GM18499 (cell line): ENCODE measurements around the gene PRKAG2.
"Not testable (repeated sequence)": the region's sequence is repeated elsewhere in the genome, so short reads cannot be mapped to it uniquely, and the experiment has no call there.

Experiments used
- ATAC-seq: cut with Tn5 transposase; IDR thresholded peaks from one replicate; pipeline ENCODE4 v1.9.1; 2021; ENCODE audit warnings: moderate number of reproducible peaks; ENCODE audit not compliant: insufficient read depth, unreplicated experiment

PRKAG2 gene

DNA sequence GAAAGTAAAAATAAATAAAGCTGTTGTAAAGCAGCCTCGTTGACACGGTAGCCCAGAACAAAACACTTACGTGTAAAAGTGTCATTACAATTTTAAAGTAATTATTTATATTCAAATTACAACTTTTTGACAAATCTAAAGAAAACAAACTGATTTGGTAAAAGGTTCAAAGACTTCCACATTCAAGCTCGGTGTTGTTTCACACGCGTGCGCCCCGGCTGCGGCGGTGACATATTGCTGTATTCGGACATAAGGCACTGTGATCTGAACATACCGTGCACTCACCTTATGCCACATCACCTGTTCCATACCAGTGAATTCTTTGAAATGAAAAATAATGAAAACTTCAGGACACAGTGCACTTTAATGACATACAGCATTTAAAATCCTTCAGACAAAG lies 320.3 kb downstream of the PRKAG2 start:
- ATAC-seq: no peak

DNA sequence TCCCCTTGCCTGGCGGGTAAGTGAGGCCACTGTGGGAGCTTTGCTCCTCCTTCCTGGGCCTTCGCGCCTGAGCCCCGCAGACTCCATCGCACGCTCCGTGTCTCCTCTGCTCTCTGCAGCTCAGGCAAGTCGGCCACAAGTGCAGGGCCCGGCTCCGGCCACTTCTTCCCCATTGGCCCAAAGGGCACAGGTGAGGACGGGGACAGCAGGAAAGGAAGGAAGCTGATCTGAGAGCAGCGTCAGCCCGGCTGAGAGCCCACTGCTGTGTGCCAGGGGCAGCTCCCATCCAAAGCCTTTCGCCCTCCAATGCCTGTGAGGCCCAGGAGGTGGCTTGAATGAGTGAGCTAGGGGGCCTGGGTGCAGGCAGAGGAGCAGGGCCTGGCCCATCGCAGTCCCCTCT lies 323.6 kb downstream of the PRKAG2 start:
- ATAC-seq: no peak

DNA sequence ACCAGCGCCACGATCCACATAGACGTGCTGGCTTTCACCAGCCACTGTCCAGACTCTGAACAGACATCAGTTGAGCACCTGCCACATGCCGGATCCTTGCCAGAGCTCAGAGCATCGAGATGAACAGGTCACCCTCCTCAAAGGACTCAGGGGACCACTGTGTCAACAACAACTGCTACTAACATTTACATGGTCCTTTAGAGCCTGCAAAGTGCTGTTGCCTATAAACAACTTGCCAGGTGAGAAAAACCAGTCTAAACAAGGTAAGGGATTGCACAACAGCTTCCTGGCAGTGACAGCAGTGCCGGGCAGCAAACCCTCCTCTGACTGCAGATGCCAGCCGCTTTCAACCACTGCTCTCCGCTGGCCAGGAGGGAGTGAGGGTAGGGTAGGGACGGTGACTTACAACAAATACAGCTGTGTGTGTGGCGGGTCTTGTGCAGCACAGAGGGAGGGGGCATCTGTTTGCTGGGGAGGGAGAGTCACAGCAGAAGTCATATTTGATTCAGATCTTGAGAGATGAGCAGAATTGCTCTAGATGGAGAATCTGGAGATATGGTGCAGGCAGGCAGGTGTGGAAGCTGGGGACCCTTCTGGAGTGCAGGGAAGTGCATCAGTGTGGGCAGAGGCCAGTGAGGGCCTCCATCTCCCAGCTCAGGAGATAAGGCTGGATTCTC lies 324.4 kb downstream of the PRKAG2 start:
- no peak for ATAC-seq

DNA sequence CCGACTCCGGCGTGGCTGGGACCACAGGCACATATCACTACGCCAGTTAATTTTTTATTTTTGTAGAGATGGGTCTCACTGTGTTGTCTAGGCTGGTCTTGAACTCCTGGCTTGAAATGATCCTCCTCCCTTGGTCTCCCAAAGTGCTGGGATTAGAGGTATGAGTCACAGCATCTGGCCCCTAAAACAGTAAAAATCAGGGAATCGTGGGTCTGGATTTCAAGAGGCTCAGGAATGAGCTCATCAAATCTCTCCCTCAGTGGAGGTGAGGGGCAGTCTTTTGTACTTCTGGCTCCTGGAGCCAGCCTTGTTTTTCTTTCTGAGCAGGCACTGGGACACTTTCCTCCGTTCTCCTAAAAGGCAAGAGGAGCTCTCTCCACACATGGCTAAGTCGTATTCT lies 325.1 kb downstream of the PRKAG2 start:
- ATAC-seq: no peak

DNA sequence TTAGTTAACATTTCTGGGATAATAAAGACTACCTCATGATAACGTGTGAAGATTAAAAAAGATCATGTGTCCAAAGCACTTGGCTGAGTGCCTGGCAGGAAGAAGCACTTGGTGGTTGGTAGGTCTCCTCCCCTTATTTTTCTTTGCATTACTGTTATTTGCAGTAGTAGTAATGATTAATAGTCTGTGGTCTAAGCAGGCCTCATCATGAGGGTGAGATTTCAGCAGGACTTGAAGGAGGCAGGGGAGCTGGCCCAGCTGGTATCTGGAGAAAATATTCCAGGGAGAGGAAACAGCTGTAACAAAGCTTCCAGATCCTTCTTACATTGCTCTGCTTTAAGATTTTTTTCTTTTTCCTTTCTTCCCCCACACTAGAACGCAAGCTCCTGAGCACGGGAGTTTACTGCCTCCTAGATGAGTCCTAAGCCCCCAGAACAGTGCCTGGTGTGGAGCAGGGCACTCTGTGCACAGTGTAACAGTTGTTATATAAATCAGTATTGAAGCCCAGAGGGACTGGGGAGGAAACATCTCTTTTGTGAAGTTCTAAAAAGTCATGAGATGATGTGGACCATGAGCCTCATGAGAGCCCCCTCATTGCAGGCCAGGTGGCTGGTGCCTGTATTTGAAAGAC lies 326.1 kb downstream of the PRKAG2 start:
- no peak for ATAC-seq

DNA sequence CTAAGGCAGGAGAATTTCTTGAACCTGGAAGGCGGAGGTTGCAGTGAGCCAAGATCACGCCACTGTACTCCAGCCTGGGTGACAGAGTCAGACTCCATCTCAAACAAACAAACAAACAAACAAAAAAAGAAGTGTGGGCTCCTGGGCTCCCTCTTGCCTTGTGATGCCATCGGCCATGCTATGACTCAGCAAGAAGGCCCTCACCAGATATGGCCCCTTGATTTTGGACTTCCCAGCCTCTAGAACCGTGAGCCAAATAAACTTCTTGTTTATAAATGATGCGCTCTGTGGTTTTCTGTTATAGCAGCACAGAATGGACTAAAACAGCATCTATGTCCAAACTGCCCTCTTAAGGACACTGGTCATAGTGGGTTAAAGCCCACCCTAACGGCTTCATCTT lies 327.3 kb downstream of the PRKAG2 start:
- no peak for ATAC-seq

DNA sequence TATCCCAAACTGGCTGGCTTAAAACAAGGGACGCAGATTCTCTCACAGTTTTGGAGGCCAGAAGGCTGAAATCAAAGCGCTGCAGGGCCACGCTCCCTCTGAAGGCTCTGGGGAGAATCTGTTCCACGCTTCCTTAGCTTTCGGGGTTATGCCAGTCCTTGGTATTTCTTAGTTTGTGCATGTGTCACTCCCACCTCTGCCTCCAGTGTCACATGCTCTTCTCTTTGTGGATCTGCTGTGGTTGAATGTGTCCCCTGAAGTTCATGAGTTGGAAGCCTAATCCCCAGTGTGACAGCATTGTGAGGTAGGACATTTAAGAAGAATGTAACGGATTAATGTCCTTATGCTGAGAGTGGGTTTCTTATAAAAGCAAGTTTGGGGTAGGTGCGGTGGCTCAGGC lies 327.8 kb downstream of the PRKAG2 start:
- ATAC-seq: no peak

DNA sequence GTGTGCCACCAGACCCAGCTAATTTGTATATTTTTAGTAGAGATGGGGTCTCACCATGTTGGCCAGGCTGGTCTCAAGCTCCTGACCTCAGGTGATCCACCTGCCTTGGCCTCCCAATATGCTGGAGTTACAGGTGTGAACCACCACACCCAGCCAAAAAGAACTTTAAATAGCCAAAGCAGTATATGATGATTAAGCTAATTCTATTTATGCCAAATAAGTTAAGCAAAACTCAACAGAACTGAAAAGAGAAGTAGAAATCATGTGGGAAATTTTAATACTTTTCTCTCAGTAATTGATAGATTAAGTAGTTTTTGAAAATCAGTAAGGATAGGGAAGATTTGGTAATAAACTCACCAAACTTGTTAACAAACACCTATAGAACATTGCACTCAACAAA lies 332.7 kb downstream of the PRKAG2 start:
- ATAC-seq: no peak

DNA sequence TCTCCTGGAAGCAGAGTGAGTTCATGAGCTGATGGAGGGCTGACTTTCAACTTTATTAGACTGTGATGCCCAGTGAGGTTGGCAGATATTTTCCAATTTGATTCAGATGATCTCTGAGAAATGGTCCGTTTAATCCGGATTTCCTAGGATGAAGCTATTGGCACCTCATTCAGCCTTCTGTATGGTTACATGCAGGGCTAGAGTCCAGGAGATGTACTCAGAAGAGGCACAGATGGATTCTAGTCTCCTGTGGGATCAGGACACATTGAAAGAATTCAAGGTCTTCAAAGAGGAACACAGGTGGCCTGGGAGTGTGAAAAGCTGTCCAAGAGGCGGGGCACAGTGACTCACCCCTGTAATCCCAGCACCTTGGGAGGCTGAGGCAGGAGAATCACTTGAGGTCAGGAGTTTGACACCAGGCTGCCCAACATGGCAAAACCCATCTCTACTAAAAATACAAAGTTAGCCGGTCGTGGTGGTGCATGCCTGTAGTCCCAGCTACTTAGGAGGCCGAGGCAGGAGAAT lies 334.2 kb downstream of the PRKAG2 start:
- ATAC-seq: no peak

DNA sequence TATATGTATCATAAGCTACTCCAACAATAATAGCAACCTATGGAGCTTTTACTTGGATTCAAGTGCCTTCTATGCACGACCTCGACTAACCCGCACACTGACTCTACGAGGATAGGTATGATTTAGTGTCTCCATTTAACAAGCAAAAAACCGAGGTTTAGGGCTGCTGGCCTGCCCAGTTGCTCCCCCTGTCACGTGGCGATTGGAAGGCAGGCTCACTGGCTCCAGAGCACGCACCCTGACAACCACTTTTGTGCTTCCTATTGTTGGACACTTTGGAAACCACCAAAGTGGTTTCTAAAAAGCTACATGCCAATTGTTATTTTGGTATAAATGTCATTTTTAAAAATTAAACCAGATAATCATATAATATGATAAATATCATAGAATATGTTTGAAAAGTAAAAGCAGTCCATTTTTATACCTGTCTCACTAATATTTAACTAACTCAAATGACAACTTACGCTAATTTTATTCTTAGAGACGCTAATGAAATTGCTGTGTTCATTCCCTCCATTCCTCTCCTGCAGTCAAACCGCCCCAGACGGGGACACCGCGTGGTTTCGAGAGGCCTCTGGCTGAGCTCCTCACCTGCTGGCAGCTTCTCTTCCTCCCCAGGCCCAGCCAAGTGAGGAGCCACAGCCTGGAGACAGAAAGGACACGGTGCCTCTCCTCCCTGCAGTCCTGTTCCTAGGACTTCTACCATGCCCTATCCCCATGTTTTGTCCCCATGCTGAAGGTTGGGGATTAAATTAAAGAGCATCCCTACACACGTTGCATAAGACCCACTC lies 335.0 kb downstream of the PRKAG2 start:
- no peak for ATAC-seq

DNA sequence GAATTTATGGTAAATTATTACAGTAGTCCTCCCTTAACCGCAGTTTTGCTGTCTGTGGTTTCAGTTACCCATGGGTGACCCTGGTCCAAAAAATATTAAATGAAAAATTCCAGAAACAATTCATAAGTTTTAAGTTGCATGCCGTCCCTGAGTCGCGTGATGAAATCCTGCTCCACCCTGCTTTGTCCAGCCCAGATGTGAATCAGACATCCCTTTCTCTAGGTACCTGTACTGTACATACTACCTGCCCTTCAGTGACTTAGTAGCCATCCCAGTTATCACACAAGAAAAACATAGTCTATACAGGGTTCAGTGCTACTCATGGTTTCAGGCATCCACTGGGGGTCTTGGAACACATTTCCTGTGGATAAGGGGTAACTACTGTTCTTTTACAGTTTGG lies 336.8 kb downstream of the PRKAG2 start:
- ATAC-seq: no peak

DNA sequence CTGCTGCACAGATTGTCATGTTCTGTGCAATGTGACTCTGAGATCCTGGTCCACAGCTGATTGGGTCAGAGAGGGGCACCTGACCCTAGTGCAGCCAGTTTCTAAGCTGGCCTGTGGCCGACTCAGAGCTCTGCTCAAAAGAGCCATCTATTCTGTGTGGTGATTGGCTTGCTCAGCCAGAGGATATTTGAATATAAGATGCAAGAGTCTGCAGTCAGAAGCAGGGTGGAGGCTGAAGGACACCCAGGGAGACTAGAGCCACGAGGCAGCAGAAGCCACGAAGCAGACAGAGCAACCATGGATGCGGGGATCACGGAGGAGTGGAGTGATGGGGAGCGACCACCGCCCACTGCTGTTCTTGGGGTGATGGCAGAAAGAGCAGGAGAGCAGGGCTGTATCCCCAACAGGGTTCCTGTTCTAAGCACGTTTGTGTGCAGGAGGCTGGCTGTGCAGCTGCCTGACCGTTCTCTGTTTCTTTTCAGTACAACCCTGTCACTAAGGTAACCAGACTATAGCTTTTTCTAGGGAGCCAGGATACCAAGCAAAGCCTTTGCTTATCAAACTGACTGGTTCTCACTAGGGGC lies 337.7 kb downstream of the PRKAG2 start:
- no peak for ATAC-seq

DNA sequence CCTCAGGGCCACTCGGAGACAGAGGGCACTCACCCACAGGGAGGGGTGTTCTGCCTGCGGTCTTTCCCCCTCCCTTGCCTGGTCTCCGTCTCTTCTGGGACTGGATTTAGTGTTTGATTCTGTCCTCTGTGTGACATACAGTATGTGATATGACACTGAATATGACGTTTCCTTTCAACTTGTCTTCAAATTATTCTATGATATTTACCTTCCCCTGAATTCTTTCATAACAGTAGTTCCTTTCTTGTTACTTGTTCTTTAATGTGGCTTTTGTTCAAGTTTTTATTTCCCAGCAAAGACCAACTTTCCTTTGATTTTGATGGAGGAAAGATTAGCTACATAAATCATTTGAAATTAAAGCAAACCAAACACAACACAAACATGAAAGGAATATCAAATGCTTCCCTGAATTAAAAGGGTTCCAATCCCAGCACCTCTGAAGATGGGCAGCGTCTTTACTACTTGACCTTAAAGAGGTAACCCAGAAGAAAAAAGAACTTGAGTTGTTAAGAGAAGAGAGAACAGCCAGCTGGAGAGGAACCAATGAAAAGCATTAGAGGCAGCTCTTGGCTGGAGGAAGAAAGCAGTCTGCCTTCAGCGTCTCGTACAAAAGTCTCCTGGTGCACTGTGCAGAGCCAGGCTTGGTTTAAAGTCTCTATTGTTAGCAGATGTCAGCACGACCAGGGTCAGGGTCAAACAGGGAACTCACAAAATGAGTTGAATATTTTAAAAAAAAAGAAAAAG lies 338.9 kb downstream of the PRKAG2 start:
- no peak for ATAC-seq

DNA sequence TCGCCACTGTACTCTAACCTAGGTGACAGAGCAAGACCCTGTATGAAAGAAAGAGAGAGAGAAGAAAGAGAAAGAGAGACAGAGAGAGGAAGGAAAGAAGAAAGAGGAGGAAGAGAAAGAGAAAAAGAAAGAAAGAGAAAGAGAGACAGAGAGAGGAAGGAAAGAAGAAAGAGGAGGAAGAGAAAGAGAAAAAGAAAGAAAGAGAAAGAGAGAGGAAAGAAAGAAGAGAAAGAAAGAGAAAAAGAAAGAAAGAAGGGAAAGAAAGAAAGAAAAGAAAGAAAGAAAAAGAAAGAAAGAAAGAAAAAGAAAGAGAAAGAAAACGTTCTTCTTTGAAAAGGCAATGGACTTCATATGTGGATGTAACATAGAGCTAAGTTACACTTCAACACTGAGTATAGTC lies 340.7 kb downstream of the PRKAG2 start:
- not testable (repeated sequence) for ATAC-seq

DNA sequence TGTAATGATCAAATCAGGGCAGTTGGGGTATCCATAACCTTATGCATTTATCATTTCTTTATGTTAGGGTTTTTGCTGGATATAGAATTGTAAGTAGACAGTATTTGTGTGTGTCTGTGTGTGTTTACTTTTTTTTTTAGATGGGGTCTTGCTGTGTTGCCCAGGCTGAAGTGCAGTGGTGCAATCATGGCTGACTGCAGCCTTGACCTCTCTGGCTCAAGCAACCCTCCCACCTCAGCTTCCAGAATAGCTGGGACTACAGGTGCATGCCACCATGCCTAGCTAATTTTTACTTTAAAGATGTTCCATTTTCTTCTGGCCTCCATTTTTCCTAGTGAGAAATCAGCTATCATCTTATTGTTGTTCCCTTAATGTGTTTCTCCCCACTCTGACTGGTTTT lies 347.1 kb downstream of the PRKAG2 start:
- no peak for ATAC-seq

DNA sequence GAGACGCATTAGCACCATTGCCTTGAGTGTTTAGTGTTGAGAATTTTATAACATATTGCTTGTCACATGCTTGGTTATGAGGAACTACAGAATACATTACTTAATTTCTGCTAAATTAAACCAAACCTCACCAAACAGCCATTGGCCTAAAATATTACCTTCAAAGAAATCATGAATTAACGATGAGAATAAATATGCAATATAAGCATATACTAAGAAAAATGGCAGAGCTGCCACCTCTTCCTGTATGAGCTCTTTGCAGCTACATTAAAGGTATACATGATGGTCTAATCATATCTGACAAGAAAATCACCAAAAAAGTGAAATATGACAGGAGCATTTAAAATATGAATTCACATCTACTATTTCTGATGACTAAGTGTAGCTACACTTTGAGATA lies 352.1 kb downstream of the PRKAG2 start:
- ATAC-seq: no peak

DNA sequence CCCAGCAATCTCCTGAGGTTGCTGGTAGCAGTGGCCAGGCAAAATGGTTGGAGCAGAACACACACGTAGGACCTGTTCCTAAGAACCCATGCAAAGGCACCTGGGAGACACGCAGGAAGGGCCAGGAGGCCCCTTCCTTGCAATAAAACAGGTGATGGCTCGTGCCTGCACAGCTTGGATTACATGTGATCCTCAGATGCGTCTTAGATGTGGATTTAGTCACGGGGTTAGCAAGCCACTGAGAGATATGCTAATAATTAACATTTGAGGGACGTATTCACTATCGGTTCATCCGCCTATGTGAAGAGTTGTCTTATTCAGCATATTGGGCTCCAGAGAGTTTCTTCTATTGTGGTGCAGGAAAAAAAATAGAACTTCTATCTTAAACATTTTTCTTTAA lies 352.6 kb downstream of the PRKAG2 start:
- ATAC-seq: no peak

DNA sequence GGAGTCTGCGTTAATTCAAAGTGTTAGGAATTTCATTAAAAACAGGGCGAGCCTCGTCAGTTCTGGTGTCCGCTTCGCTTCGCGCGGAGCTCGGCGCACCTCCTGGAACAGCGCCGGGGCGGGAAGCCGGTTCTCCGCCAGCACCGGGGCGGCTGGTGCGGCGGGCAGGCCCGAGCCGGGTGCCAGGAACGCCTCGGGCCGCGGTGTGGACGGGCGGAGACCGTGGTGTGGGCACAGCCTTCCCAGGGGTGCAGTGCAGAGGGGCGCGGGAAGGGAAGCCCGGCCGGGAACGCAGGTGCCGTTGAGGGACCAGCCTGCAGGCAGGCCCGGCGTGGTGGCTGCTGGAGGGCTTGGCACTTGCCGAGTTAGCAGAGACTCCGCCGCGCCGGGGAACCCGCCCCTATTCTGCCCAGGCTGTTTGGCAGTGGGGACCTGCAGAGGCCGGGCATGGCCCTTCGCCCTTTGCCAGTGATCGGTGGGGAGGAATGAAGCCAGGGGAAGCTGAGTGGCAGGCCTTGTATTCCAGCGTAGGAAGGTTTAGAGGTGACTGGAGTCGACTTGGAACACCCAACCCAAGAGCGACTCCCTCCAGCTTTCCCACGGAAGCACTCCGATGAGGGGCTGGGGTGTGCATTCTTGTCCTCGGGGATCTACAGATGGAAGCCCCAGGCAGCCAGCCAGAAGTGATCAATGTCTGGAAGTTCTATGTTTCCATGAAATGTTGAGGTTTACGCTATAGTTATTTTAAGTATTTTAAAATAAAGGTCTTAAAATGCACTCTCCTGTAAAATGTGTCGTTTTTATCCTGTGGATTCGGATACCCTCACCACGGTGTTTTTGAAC lies 356.3 kb downstream of the PRKAG2 start:
- no peak for ATAC-seq

DNA sequence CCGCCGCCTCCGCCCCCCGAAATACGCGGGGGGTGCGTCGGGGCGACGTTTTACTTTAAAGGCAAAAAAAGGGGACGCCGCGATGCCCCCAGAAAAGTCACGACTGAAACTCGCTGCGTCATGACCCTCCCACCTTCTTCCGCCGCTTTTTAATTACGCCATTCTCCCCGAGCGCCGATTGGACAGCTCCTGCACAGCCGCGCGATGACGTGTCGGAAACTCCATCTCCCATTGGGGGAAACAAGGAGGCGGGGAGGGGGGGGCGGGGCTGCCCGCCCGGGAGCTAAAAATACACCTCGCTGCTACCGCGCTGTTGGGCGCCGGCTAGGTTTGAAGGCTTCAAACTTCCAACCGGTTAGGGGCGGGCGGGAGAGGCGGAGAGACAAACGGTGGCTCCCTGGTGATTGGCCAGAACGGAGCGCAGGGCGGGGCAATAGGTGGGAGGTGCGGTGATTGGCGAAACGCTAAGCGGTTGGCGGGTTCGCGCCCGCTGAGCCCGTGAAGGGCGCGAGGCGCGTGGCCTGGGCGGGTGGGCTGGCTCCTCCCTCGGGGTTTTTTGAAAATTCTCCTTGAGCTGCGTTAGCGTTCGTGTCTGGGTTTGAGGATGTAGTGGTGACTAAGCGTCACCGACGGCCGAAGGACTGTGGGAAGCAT lies 357.0 kb downstream of the PRKAG2 start, which contains the start of gene RHEB:
TSS of gene RHEB (minus strand) at position 131 of the 654 bp plus-strand sequence. CDS start 384 bp downstream, outside the sequence.
- peak; percentile 45 for ATAC-seq
